GM21526 (cell line): ENCODE measurements around the gene JUND.

Source experiments
- ATAC-seq: cut with Tn5 transposase; IDR thresholded peaks from one replicate; pipeline ENCODE4 v1.9.1; 2021; ENCODE audit warnings: moderate library complexity; ENCODE audit not compliant: unreplicated experiment, low FRiP score

JUND gene

GRCh38 chr19:18273561-18274218 lies 7.7 kb downstream of the JUND start:
- no peak for ATAC-seq

- ATAC-seq = no peak
Observed at GRCh38 chr19:18271433-18271841, 10.0 kb downstream of the JUND start.

GRCh38 chr19:18270326-18270725 lies 11.1 kb downstream of the JUND start:
- no peak for ATAC-seq

GRCh38 chr19:18269070-18269723 lies 12.2 kb downstream of the JUND start:
- ATAC-seq = no peak

GRCh38 chr19:18266771-18267686 lies 14.4 kb downstream of the JUND start:
- no peak for ATAC-seq

- no peak for ATAC-seq
Observed at GRCh38 chr19:18265582-18265981, 15.8 kb downstream of the JUND start.

- no peak for ATAC-seq
Observed at GRCh38 chr19:18264971-18265540, 16.4 kb downstream of the JUND start.

GRCh38 chr19:18264137-18264854 lies 17.1 kb downstream of the JUND start:
- no peak for ATAC-seq

GRCh38 chr19:18263324-18264136 lies 17.9 kb downstream of the JUND start:
- ATAC-seq = no peak

- no peak for ATAC-seq
Observed at GRCh38 chr19:18262917-18263316, 18.5 kb downstream of the JUND start.

- ATAC-seq = no peak
Observed at GRCh38 chr19:18262144-18262543, 19.3 kb downstream of the JUND start.

GRCh38 chr19:18261474-18261873 lies 19.9 kb downstream of the JUND start:
- no peak for ATAC-seq

- ATAC-seq = no peak
Observed at GRCh38 chr19:18259893-18260292, 21.5 kb downstream of the JUND start.

GRCh38 chr19:18257503-18258470 lies 23.6 kb downstream of the JUND start:
- ATAC-seq = no peak

- ATAC-seq = no peak
Observed at GRCh38 chr19:18254546-18255503, 26.6 kb downstream of the JUND start.

GRCh38 chr19:18253716-18254115 lies 27.7 kb downstream of the JUND start:
- no peak for ATAC-seq

GRCh38 chr19:18253130-18253529 lies 28.3 kb downstream of the JUND start:
- no peak for ATAC-seq
